GM10266 (cell line): Measurements from ENCODE around the gene CNTN6.

Experiments used
- DNase-seq: peaks from one replicate; pipeline ENCODE4 v3.0.0; 2012; ENCODE audit errors: extremely low spot score
- TF ChIP-seq, protein P1 (sequence below): IDR thresholded peaks from 2 replicates; pipeline ENCODE4 v1.5.1; 2012; ENCODE audit warnings: mild to moderate bottlenecking, low read depth; ENCODE audit not compliant: control insufficient read depth, insufficient read depth; ENCODE audit errors: missing control alignments

CNTN6 gene

DNA sequence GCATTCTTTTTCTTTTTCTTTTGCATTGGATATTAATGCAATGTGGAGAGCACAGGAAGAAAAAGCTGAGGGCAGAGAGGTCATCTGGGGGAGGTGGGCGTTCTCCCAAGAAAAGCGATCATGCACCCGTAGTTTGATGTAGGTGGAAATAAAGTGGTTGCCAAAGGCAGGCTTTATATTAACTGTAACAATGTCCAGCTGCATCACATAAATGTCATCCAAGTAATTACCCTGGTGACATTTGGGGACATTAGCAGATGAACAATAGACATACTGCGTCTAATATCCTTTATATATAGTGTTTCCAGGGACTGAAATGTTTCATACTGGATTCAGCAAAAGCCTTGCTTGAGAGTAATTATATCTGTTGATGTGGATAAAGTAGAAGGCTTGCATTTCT, 135.5 kb downstream of the CNTN6 start:
- DNase-seq, result no peak
- TF ChIP-seq, protein P1, sequence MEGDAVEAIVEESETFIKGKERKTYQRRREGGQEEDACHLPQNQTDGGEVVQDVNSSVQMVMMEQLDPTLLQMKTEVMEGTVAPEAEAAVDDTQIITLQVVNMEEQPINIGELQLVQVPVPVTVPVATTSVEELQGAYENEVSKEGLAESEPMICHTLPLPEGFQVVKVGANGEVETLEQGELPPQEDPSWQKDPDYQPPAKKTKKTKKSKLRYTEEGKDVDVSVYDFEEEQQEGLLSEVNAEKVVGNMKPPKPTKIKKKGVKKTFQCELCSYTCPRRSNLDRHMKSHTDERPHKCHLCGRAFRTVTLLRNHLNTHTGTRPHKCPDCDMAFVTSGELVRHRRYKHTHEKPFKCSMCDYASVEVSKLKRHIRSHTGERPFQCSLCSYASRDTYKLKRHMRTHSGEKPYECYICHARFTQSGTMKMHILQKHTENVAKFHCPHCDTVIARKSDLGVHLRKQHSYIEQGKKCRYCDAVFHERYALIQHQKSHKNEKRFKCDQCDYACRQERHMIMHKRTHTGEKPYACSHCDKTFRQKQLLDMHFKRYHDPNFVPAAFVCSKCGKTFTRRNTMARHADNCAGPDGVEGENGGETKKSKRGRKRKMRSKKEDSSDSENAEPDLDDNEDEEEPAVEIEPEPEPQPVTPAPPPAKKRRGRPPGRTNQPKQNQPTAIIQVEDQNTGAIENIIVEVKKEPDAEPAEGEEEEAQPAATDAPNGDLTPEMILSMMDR, result no peak

DNA sequence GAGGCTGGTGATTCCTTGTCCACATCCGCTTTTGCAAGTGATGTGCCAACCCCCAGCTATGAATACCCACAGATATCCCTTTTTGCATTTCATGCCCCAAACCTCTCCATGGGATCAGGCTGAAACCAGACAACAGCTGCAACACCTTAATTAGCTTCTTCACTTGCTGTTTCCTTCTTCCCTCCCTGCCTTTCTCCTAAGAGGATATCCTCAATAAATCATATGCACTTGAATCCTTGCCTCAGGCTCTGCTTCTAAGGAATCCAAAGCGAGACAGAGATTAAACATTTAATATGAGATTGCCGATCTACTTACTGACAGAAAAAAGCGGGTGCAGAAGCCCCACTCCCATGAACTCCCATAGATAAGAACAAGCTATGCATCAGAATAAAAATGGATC, 138.1 kb downstream of the CNTN6 start:
- TF ChIP-seq, protein P1, result no peak
- no peak for DNase-seq

DNA sequence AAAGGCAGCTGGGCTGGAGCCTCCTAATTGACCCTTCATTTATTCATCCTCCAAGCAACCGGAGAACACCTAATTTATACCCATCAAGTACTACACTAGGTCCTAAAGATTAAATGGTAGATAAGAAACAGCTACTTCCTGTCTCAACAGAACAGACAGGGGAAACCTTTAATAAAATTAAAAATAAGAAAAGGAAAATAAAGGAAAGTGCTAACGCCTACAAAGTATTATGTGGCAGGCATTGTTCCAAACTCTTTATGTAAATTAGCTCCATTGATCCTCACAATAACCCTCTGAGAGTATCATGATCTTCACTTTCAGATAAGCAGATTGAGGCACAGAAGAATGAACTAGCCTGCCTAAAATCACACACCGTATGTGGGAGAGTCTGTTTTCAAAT, 139.5 kb downstream of the CNTN6 start:
- no peak for DNase-seq
- TF ChIP-seq, protein P1, result no peak

DNA sequence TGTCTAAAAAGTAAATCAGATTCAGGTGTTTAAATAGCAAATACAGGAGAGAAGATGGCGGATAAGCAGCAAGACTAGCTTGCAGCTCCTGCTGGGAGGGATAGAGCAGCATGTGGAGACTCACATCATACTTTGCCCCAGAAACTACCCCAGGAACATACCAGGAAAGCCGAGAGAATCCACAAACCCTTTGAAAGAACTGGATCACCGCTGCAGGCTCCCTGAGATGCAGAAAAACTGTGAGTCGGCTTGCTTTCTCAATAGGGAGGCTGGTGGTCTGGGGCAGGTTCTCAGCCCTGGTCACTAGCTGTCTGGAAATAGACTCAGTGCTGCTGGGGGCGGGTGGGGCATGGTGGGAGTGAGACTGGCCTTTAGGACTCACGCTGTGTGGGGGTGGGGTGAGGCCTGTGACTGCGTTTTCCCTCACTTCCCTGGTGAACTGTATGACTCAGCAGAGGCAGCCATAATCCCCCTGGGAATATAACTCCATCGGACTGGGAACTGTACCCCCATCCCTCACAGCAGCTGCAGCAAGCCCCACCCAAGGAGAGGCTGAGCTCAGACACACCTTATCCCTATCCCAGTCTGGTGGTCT, 142.8 kb downstream of the CNTN6 start:
- no peak for DNase-seq
- TF ChIP-seq, protein P1, result no peak

DNA sequence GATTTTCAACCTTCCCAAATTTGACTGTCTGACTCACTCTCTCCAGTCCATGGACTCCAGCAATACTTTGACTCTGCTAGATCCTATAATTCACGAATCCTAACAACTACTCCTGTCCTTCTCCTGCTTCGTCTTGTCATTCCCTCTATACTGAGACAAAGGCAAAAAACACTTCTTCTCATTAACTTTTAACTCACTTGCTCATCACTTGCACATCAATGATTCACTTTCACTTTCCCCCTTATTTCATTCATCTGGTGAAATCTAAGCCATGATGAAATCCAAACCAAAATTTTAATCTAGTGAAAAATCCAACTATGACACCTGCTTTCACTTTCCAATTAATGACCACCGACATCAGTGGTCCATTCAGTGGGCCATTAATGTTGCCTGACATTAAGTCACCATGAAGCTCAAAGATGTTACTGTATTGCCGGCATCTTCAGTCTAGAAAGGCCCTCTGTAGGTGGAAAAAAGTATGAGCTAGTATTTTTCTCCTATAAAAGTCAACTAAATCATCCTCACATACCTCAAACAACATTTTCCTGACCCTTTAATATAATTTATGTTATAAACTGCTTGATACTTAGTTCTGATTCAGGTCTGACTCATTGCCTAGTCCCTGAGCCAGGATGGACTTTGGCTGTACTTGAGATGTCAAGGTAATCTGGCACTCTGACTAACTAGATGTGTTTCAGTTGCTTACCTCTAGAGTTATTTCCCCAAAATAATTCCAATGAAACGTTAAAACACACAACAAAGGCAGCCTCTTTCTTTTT, 158.6 kb downstream of the CNTN6 start:
- TF ChIP-seq, protein P1, result no peak
- DNase-seq, result no peak

DNA sequence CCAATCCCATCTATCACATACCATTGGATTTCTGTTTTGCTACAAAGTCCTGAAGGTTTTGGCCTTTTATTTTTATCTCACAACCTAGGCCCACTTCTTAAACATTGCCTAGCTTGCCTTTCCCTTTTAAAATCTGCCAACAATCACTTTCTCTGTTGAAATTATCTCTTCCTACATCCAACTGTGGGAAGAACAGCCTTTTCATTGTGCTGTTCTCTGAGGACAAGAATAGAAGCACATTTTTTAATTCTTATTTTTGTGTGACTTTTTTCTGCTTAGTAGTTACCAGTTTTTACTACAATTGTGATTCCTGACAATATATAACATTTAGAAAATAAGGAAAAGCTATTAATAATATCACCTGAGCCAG, 159.2 kb downstream of the CNTN6 start:
- no peak for DNase-seq

DNA sequence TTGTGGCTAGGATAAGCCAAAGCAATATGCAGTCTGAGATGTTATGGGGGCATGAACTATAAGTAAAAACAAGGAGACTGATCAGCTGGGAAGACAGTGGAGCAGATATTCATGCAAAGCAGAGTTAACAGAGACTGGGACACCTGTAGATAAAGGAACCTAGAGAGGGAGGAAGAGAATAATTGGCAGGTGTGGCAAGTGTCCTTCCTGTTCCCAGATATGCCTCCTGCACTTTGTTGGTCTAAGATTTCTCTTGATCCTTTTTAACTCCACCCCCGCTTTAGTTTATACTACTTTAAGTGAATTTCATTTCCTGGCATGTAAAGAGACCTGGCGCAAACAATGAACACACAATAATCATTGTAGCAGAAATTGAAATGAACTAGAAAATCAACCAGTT, 169.4 kb downstream of the CNTN6 start:
- TF ChIP-seq, protein P1, result no peak

More for the DNA sequence above, 159.2 kb downstream of the CNTN6 start:
- TF ChIP-seq, protein P1, result no peak

More for the DNA sequence above, 169.4 kb downstream of the CNTN6 start:
- no peak for DNase-seq
